Astrocyte (in vitro differentiated cells and primary cell): ENCODE data around the gene TPPP3.

Source experiments
- EZH2 ChIP-seq: IDR thresholded peaks from 2 replicates; pipeline ENCODE4 v1.6.1; 2012; ENCODE audit warnings: mild to moderate bottlenecking, low read length, inconsistent platforms; ENCODE audit not compliant: insufficient read depth
- TF ChIP-seq, protein P1 (sequence below): IDR thresholded peaks from 2 replicates; pipeline ENCODE4 v1.5.1; 2011; ENCODE audit warnings: low read depth, mild to moderate bottlenecking, inconsistent platforms, low read length, moderate library complexity; ENCODE audit not compliant: insufficient read depth

GRCh38 chr16:67350324-67350723, 43.0 kb downstream of the TPPP3 start:
- TF ChIP-seq, protein P1, sequence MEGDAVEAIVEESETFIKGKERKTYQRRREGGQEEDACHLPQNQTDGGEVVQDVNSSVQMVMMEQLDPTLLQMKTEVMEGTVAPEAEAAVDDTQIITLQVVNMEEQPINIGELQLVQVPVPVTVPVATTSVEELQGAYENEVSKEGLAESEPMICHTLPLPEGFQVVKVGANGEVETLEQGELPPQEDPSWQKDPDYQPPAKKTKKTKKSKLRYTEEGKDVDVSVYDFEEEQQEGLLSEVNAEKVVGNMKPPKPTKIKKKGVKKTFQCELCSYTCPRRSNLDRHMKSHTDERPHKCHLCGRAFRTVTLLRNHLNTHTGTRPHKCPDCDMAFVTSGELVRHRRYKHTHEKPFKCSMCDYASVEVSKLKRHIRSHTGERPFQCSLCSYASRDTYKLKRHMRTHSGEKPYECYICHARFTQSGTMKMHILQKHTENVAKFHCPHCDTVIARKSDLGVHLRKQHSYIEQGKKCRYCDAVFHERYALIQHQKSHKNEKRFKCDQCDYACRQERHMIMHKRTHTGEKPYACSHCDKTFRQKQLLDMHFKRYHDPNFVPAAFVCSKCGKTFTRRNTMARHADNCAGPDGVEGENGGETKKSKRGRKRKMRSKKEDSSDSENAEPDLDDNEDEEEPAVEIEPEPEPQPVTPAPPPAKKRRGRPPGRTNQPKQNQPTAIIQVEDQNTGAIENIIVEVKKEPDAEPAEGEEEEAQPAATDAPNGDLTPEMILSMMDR = no peak
- no peak for TF ChIP-seq EZH2
